Measurements from ENCODE around the gene DPH6. TPM values are rescaled to one million over a fixed set of nuclear protein-coding genes. Genes with fewer than 3 reads are reported as not detected.

Gene DPH6
- polyA plus RNA-seq, 2 of the 4 experiments (the other 2 are of a cell fraction) = 11.0 to 33.6 TPM

GRCh38 chr15:35481064-35481463 lies 64.9 kb downstream of the DPH6 start:
- Histone ChIP-seq H3K9me3 (0 out of 3 replicates have a peak, but pooled peaks cover under 1% of the 10 kb centered on the region), H3K4me3 (no peak overlapping the region), H3K27ac (no peak overlapping the region), H3K4me2 (no peak overlapping the region; the same call in 2 of the 3 replicates), H3K4me1 (peaks cover 18% of the 10 kb centered on the region; the same call in 2 of the 3 replicates)
- ChIA-PET CTCF (interaction anchor here (1.0 kb wide), 1 partner anchor 39 kb away, joined by 3 read pairs; no protein-coding TSS in a partner anchor), POLR2A (no interaction called here)
- ATAC-seq (no peak), FAIRE-seq (no peak), DNase-seq (ENCODE audit: low read depth in 1 of 2, low spot score in 1 of 2) (no peak)
- WGBS (ENCODE audit: missing lambda C conversion rate) = 95% methylated on average over 1 of the region's 1 CpG
- TF ChIP-seq CBX8 (IDR thresholded peaks at IDR 0.05) = no peak
- TF ChIP-seq KDM5A (IDR thresholded peaks at IDR 0.05) = no peak
- no peak for TF ChIP-seq RCOR1 (IDR thresholded peaks at IDR 0.05; ENCODE audit: low read depth, low read length)
- TF ChIP-seq, protein P1, sequence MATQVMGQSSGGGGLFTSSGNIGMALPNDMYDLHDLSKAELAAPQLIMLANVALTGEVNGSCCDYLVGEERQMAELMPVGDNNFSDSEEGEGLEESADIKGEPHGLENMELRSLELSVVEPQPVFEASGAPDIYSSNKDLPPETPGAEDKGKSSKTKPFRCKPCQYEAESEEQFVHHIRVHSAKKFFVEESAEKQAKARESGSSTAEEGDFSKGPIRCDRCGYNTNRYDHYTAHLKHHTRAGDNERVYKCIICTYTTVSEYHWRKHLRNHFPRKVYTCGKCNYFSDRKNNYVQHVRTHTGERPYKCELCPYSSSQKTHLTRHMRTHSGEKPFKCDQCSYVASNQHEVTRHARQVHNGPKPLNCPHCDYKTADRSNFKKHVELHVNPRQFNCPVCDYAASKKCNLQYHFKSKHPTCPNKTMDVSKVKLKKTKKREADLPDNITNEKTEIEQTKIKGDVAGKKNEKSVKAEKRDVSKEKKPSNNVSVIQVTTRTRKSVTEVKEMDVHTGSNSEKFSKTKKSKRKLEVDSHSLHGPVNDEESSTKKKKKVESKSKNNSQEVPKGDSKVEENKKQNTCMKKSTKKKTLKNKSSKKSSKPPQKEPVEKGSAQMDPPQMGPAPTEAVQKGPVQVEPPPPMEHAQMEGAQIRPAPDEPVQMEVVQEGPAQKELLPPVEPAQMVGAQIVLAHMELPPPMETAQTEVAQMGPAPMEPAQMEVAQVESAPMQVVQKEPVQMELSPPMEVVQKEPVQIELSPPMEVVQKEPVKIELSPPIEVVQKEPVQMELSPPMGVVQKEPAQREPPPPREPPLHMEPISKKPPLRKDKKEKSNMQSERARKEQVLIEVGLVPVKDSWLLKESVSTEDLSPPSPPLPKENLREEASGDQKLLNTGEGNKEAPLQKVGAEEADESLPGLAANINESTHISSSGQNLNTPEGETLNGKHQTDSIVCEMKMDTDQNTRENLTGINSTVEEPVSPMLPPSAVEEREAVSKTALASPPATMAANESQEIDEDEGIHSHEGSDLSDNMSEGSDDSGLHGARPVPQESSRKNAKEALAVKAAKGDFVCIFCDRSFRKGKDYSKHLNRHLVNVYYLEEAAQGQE (IDR thresholded peaks at IDR 0.05) = no peak
- TF ChIP-seq POLR2A (IDR thresholded peaks at IDR 0.05; ENCODE audit: low read length) = no peak
- TF ChIP-seq RAD21 (conservative IDR thresholded peaks at IDR 0.05 in 1 of 2, IDR thresholded peaks at IDR 0.05 in 1 of 2) = no peak
- no peak for TF ChIP-seq EP300 (IDR thresholded peaks at IDR 0.05)
- TF ChIP-seq JUNB (IDR thresholded peaks at IDR 0.05) = no peak
- no peak for TF ChIP-seq CHD2 (IDR thresholded peaks at IDR 0.05; ENCODE audit: low read length, partially characterized antibody)
- no peak for TF ChIP-seq PHF8 (IDR thresholded peaks at IDR 0.05; ENCODE audit: borderline replicate concordance, low read depth)
- no peak for TF ChIP-seq ZNF302 (CRISPR knock-in tag; IDR thresholded peaks at IDR 0.05)
- no peak for TF ChIP-seq ZFP36 (IDR thresholded peaks at IDR 0.05; ENCODE audit: borderline replicate concordance, partially characterized antibody)
- no peak for TF ChIP-seq JUN (IDR thresholded peaks at IDR 0.05)
- TF ChIP-seq NR3C1 (IDR thresholded peaks at IDR 0.05) = no peak
- no peak for TF ChIP-seq CBX2 (IDR thresholded peaks at IDR 0.05; ENCODE audit: borderline replicate concordance, low read depth)
- no peak for TF ChIP-seq SMC3 (IDR thresholded peaks at IDR 0.05)
- TF ChIP-seq BHLHE40 (IDR thresholded peaks at IDR 0.05; ENCODE audit: low read depth, low read length) = no peak
- TF ChIP-seq RFX5 (IDR thresholded peaks at IDR 0.05) = no peak

GRCh38 chr15:35479423-35479822 lies 66.5 kb downstream of the DPH6 start:
- DNase-seq (ENCODE audit: low read depth in 1 of 2, low spot score in 1 of 2) = no peak
- POLR2A ChIA-PET = no interaction called here
- WGBS (ENCODE audit: missing lambda C conversion rate) = 72% methylated on average over 1 of the region's 1 CpG
- no peak for FAIRE-seq
- no peak for ATAC-seq
- Histone ChIP-seq H3K27ac (no peak overlapping the region), H3K4me3 (no peak overlapping the region), H3K4me1 (peaks cover 18% of the 10 kb centered on the region; the same call in 2 of the 3 replicates), H3K4me2 (0 out of 3 replicates have a peak overlapping the region, but pooled peaks have one; percentile 18), H3K9me3 (no peaks in the 10 kb centered on the region)
- TF ChIP-seq NR3C1 (IDR thresholded peaks at IDR 0.05) (no peak), HEYL (CRISPR knock-in tag; IDR thresholded peaks at IDR 0.05) (no peak), NFE2L2 (conservative IDR thresholded peaks at IDR 0.05; ENCODE audit: low read length) (no peak), BCL3 (IDR thresholded peaks at IDR 0.05) (no peak), ZNF302 (CRISPR knock-in tag; IDR thresholded peaks at IDR 0.05) (no peak), CHD4 (IDR thresholded peaks at IDR 0.05; ENCODE audit: borderline replicate concordance) (no peak), EP300 (IDR thresholded peaks at IDR 0.05) (no peak), KDM5A (IDR thresholded peaks at IDR 0.05) (no peak), EHF (CRISPR knock-in tag; IDR thresholded peaks at IDR 0.05) (no peak), CHD2 (IDR thresholded peaks at IDR 0.05; ENCODE audit: low read length, partially characterized antibody) (no peak), RCOR1 (IDR thresholded peaks at IDR 0.05; ENCODE audit: low read depth, low read length) (no peak), HDAC2 (IDR thresholded peaks at IDR 0.05) (no peak), ATOH8 (CRISPR knock-in tag; IDR thresholded peaks at IDR 0.05; ENCODE audit: low read depth) (no peak), BHLHE40 (IDR thresholded peaks at IDR 0.05; ENCODE audit: low read depth, low read length) (no peak), MAZ (IDR thresholded peaks at IDR 0.05; ENCODE audit: borderline replicate concordance, low read depth, low read length) (no peak)
- TF ChIP-seq, protein P2, sequence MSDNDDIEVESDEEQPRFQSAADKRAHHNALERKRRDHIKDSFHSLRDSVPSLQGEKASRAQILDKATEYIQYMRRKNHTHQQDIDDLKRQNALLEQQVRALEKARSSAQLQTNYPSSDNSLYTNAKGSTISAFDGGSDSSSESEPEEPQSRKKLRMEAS (IDR thresholded peaks at IDR 0.05) = no peak
- TF ChIP-seq, protein P1 (IDR thresholded peaks at IDR 0.05) = no peak
- CTCF ChIA-PET = no interaction called here

All from A549 (cell line).